ENCODE measurements around the gene RNU7-1.

Gene RNU7-1

DNA sequence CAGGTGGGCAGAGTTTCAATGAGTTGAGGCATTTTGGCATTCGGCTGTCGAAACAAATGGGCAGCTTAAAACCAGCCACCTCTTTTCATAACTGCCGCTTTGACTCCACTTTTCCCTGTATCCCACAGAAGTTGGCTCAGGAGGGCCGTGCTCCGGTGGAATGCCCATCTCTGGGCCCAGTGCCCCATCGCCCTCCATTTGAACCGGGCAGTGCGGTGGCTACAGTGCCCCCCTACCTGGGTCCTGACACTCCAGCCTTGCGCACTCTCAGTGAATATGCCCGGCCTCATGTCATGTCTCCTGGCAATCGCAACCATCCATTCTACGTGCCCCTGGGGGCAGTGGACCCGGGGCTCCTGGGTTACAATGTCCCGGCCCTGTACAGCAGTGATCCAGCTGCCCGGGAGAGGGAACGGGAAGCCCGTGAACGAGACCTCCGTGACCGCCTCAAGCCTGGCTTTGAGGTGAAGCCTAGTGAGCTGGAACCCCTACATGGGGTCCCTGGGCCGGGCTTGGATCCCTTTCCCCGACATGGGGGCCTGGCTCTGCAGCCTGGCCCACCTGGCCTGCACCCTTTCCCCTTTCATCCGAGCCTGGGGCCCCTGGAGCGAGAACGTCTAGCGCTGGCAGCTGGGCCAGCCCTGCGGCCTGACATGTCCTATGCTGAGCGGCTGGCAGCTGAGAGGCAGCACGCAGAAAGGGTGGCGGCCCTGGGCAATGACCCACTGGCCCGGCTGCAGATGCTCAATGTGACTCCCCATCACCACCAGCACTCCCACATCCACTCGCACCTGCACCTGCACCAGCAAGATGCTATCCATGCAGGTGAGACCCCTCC, 5.0 kb upstream of the RNU7-1 start:
- no peak for DNase-seq

DNA sequence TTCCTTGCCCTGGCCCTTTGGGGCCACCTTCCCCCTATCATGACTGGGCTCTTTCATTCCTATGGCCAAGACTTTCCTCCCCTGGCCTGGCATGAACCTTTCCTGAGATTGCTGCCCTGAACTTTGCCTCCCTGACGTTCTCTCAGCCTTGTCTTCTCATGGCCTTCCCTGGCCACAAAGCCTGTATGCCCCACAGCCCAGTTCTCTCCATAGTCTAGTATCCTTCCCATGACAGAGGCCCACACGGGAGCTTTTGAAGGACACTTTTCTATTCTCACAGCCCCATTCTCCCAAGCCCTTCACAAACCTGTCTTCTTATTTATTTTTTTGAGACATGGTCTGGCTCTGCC, 4.5 kb upstream of the RNU7-1 start:
- no peak for DNase-seq

DNA sequence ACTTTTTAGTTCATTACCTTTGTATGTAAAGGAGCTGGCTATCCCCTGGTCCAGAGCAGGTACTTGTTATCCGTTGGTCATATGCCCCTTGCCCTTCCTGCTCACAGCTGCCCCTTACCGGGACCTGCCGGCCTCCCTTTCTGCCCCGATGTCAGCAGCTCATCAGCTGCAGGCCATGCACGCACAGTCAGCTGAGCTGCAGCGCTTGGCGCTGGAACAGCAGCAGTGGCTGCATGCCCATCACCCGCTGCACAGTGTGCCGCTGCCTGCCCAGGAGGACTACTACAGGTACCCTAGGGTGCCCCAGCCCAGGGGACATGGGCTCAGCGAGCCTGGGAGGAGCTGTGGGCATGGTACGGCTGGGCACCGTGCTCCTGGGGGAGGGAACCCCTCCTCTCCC, 2.3 kb upstream of the RNU7-1 start:
- no peak for DNase-seq

DNA sequence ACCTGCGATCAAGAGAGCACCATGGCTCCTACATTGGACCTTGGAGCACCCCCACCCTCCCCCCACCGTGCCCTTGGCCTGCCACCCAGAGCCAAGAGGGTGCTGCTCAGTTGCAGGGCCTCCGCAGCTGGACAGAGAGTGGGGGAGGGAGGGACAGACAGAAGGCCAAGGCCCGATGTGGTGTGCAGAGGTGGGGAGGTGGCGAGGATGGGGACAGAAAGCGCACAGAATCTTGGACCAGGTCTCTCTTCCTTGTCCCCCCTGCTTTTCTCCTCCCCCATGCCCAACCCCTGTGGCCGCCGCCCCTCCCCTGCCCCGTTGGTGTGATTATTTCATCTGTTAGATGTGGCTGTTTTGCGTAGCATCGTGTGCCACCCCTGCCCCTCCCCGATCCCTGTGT, 1.8 kb upstream of the RNU7-1 start:
- DNase-seq = no peak

DNA sequence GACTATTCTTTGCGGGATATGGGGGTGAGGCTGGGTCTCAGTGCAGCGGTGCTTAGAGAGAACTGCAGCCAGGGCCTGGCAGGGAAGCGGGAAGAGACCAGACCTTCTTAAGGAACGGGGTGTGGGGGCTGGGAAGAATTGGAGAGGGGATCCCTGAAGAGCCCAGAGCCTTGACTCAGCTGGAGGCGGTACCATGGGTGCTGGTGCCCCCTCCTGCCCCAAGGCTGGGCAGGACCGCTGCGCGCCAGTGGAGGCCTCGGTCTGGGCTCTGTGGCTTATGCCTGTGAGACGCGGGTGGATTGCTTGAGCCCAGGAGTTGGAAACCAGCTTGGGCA, 1.3 kb upstream of the RNU7-1 start:
- DNase-seq = no peak

DNA sequence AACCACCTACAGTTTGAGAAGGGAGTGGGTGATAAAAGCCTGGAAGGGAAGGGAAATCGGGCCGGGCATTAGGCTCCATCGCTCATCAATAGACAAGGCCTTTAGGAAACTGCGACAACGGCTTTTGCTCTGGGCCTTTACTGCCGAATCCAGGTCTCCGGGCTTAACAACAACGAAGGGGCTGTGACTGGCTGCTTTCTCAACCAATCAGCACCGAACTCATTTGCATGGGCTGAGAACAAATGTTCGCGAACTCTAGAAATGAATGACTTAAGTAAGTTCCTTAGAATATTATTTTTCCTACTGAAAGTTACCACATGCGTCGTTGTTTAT, 261 bp upstream of the RNU7-1 start:
- DNase-seq = peak; percentile 88

DNA sequence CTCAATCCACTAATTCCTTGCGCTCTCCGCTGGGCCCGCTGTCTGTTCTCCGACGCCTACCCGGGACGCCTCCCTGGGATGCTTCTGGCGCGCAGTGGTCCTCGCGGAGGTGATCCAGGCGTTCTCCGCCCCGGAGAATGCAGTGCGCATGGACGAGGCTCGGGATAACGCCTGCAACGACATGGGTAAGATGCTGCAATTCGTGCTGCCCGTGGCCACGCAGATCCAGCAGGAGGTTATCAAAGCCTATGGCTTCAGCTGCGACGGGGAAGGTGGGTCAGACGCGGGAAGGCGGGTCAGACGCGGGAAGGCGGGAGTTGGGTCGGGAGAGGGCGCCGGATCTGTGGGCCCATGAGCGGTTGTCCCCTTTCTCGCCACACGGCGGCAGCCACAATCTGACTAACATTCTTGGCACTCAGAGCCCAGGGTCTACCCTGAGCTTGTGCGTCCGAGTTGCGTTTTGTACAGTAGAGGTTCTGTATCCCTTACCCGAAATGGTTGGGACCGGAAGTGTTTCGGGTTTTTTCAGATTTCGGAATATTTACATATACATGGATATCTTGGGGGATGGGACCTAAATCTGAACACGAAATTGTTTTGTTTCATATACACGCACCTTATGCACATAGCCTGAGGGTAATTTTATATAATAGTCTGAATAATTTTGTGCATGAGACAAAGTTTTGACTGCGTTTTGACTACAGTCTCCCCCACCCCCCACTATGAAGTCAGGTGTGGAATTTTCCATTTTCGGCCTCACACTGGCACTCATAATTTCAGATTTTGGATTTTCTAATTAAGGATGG, 968 bp downstream of the RNU7-1 start:
- peak; percentile 95 for DNase-seq

DNA sequence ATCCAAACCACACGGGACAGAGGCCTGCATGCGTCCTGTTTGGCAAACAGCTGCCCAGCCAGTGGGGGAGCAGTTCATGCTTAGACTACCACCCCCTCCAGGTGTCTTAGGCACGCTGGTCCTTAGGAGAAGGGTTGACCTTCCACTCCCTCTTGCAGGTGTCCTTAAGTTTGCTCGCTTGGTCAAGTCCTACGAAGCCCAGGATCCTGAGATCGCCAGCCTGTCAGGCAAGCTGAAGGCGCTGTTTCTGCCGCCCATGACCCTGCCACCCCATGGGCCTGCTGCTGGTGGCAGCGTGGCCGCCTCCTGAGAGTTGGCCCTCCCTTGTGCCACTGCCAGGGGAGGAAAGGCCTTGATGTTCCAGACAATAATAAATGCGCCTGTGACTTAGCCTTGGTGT, 2.0 kb downstream of the RNU7-1 start:
- DNase-seq = no peak

DNA sequence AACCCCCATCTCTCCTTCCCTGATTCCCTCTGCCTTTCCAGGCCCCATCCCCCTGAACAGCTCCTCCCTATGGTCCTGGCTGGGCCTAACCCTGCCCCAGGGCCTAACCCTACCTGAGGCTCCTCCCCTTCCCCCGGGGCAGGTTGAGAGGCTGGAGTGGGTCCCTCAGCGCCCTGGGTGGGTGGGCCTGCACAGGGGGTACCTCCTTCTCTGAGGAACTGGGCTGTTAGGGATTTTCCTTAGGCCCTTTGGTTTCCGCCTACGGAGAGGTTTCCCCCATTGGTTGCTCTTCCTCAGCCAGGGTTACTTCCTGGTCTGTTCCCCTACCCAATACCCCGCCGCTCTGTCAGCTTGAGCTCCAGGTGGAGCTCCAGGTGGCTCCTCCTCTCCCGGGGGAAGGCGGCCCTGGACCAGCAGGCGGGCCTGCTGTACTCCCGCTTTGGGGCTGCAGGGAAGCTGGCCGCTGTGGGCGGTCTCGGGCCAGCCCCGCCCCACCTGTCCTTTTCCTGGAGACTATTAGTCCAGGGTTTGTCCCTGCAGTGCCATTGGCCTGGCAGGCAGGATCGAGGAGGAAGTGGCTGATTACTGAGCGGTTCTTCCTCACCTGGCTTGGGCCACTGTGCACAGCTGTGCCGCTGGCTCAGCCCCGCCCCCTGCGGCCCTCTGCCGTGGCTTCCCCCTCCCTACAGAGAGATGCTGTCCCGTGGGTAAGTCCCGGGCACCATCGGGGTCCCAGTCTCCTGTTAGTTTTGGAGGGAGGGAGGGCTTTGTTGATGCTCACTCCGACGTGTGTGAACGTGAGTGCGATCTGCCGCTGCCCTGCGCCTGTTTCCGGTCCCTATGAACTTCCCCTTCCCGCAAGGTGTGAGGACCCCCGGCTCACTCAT, 2.7 kb downstream of the RNU7-1 start:
- peak; percentile 80 for DNase-seq

DNA sequence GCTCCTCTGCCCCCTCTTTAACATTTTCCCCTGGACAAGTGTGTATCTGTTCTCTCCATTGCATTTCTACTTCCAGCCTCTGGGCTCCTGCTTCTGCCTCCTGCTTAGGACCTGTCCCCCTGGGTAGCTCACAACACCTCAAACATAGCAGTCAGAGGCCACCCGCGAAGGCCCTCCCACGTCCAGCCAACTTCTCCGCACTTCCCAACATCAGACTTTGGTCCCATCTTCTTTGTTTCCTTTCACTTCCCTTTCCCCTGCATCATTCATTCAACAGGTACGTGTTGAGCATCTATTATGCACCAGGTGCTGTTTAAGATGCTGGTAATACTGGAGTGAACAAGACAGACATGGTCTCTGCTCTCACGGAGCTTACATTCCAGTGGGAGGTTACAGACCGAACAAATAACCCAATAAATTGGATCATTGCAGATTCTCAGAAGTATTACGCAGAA, 3.3 kb downstream of the RNU7-1 start:
- DNase-seq = no peak

DNA sequence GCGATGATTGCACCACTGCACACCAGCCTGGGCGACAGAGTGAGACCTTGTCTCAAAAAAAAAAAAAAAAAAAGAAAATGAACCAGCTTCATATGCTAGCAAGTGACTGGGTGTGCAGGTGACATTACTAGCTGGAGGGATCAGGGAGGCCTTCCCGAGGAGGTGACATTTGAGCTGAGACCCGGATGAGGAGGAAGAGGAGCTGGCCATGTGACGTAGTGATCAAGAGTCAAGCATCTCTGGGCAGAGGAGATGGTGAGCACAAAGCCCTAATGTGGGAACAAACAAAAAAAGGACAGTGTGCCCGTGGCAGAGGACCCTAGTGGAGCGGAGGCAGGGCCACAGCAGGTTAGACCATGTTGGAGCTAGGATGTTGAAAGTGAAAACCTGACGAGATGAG, 4.0 kb downstream of the RNU7-1 start:
- DNase-seq = no peak

DNA sequence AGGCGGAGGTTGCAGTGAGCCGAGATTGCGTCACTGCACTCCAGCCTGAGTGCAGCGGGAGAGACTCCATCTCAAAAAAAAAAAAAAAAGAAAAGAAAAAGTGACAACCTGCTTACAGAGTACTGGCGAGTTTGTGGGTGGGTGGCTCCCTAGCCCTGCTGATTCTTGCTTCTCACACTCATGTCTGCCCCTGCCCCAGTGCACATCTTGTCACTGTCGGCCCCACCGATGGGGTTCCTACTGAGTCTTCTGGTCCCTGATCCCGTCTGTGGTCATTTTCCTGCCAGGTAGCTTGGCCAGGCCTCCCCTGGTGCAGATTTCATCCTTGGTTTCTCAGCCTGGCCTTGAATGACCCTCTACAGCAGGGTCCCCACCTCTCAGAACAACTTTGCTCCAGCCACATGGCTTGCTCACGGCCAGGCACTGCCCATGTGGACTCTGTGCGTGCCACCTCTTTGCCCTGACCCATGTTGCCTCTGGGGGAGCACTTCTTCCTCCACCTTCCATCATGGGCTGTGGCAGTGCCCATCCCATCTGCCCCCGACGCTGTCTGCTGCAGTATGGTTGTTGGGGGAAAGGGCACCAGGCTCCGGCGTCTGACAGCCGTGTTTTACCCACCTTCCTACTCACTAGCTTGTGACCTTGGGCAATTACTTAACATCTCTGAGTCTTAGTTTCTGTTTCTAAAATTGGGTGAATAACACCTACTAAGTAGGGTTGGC, 5.4 kb downstream of the RNU7-1 start:
- DNase-seq = no peak

DNA sequence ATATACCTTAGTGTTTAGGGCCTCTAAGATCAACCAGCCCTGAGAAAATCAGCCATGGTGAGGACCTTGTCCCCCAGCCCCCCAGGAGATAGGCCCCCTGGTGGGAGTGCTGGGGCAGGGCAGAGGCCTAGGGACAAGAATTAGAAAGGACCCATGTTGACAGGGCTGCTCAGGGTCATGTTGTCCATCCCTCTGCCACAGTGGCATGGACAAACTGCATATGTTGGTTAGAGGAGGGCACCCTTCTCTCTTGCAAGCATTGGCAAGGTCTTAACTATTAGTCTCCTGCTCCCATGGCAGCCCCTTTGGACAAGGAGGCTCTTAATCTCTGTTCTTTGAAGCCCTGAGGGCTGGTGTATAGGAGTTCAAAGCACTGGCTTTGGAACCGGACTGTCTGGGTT, 6.8 kb downstream of the RNU7-1 start:
- peak; percentile 65 for DNase-seq

DNA sequence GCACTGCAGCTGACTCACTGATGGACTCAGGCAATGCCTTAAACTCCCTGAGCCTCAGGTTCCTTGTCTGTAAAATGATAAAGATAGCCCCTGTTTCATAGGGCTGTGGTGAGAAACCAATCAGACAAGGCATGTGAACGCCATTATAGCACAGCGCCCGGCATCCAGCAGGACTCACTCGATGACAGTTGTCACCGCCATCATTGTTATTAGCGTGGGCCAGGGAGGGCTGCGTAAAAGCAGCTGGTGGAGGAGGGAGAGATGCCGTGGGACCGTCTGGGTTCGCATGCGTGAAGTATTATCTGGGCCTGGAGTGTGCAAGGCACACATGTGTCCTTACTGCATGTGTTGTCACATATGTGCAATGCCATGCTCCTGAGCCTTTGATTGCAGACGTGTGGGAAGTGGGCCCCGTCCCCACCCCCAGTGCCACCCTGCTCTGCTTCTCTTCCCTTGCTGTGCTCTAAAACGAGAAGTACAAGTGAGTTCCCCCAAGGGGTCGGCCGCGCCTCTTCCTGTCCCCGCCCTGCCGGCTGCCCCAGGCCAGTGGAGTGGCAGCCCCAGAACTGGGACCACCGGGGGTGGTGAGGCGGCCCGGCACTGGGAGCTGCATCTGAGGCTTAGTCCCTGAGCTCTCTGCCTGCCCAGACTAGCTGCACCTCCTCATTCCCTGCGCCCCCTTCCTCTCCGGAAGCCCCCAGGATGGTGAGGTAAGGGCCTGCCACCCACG, 7.4 kb downstream of the RNU7-1 start, which contains the start of gene PTPN6:
Gene PTPN6, plus strand, starts transcription at position 546 of the 730 bp plus-strand sequence. Its CDS starts 157 bp downstream, at position 703.
- peak; percentile 80 for DNase-seq

DNA sequence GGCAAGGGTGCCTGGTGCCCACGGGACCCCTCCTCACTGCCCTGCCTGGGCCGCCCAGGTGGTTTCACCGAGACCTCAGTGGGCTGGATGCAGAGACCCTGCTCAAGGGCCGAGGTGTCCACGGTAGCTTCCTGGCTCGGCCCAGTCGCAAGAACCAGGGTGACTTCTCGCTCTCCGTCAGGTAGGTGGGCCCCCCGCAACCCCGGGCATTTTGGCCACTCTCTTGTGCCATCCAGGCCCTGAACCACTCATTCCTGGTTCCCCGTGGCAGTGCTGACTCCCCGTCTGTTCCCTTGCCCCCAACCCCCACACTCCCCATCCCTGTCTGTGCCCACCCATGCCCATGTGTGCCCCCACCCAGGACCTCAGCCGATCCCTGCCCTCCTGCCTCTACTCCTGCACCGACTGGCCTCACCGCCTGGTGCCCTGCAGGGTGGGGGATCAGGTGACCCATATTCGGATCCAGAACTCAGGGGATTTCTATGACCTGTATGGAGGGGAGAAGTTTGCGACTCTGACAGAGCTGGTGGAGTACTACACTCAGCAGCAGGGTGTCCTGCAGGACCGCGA, 8.0 kb downstream of the RNU7-1 start:
- peak; percentile 51 for DNase-seq

DNA sequence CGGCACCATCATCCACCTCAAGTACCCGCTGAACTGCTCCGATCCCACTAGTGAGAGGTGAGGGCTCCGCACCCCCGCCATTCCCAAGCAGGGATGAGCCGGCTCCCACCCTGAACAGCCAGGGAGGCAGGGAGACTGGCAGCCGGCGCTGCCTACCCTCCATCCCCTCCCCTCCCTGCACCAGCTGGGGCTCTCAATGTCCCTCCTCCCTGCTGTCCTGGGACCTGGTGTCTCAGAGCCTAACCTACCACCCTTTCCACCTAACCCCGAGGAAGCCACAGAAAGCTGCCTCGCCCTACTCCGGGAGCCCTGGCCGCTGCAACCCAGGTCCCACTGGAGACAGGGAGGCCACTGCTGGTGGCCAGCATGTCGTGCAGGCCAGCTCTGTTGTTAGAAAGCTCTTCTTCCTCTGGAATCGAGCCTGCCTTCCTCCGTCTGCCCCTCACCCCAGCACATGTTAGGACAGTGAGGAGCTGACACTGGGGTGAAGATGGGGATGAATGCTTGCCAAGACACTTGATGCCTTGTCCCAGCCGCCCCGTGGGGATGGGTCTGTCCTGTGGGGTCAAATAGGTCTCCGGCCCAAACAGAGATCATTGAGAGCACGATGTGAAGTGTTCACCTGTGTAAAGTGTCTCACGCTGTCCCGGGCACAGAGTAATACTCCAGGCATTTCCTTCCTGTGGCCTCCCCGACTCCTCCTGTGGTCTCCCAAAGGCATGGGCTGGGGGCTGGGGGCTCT, 8.7 kb downstream of the RNU7-1 start:
- DNase-seq = peak; percentile 51

DNA sequence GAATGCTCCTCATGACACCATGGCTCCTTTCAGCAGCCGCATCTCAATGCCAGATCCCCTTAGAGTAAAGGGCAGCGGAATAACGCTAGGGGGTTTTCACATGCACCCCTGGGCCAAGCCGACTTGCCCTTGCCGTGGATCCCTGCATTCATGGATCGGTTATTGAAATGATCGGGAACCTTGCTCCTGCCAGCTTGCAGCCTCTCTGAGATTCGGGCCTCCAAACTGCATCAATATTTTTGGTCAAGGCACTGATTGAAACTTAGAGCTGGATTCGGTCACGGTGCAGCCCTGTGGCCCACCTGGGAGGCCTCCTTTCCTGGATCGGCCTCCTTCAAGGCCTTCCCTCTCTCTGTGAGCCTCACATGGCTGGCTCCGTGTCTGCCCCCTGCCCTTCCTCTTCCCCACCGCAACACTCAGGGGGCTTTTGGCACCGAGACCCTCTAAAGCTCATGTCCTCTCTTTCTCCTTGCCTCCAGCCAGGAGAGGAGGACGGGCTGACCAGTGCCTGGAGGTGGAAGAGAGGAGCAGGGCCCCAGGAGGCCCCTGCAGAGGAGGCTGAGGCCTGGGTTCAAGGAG, 9.3 kb downstream of the RNU7-1 start:
- no peak for DNase-seq

DNA sequence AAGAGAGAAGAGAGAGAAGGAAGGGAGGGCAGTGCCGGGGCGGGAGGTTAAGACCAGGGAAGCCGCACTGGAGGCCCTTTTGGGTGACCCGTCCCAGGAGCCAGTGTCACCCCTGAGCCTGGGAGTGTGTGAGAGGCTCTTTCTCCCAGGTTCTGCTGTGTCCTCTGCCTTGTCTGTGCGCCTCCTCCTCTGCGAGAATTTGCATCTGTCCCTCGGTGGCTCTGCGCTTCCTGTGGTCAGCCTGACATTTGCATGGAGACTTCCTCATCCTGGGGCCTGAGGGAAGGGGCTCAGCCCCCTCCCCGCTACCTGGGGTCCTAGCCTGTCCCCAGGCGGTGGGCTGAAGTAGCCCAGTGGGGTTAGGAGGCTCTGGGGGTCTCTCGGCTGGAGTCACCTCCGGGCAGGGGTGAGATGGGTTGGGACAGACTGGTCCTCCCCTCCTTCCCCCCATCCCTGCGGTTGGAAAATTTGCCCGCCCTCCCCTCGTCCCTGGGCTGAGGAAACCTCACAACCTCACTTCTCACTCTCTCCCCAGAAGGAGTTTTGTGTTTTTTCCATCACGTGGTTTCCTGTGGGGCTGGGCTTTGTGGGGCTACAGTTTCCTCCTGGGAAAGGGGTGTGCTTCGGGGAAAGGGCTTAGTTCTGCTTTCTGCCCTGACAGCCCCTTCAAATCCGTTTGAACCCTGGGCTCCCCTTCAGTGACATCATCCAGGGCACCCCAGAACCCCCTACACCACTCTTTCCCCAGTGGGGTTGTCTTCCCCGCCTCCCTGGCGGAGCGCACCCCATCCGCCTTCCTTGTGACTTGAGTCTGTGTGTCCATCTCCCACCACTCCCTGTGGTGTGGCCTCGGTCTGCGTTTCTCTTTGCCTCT, 10.1 kb downstream of the RNU7-1 start:
- peak; percentile 90 for DNase-seq

DNA sequence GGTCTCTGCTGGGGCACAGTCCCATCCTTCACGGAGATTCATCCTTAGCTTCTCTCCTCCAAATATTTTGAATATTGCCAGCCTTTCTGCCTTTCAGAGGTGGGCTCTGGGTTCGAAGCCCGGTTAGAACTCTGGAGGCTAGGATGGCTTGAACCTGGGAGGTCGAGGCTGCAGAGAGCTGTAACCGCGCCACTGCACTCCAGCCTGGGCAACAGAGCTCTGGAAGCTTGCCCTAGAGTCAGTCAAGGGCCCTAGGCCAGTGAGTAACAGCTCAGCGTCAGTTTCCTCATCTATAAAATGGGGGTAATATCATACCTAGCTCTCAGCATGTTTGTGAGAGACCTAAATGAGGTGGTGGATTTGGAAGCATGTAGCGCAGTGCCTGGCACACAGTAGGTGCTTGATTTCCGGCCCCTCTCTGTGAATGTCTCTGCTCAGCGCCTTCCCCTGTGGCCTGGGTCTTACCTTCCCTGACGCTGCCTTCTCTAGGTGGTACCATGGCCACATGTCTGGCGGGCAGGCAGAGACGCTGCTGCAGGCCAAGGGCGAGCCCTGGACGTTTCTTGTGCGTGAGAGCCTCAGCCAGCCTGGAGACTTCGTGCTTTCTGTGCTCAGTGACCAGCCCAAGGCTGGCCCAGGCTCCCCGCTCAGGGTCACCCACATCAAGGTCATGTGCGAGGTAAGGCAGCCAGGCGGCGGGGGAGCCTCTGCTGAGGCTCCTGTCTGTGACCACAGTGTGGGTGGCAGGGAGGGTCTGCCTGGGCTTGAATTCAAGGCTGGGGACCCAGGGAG, 10.9 kb downstream of the RNU7-1 start:
- no peak for DNase-seq

Measured in activated CD4-positive, alpha-beta T cell treated with anti-CD3 and anti-CD28 coated beads, Interleukin-2, Interleukin-6, amounts not matched to agents 100 ng/mL and 50 ng/mL, durations not matched to agents 16 hours and 8 hours (primary cell).